PC-9 (cell line): ENCODE measurements around the gene PRDM16. TPM values are rescaled to one million over a fixed set of nuclear protein-coding genes. Genes with fewer than 3 reads are reported as not detected.

Experiments
- BruUV-seq: library from RNA; stranded (reverse); fragments of 400-500 nt; replicated peaks from 2 replicates; lab custom pipeline; 2021; lab: Mats Ljungman, UMichigan
- CTCF ChIA-PET: fragments of 300-600 bp; sonication (Branson Sonifier 250); formaldehyde crosslinking; loops from one replicate; lab custom pipeline; 2022; ENCODE audit warnings: antibody characterized with exemption; lab: Charles Lee
- POLR2A ChIA-PET: fragments of 300-600 bp; sonication (Branson Sonifier 250); formaldehyde crosslinking; loops from one replicate; lab custom pipeline; 2022; ENCODE audit warnings: antibody characterized with exemption; ENCODE audit not compliant: unreplicated experiment; lab: Charles Lee
- DNase-seq, 2 experiments: peaks; one replicate each; pipeline versions ENCODE4 v3.0.0 to v3.0.0-alpha.2; 2015 to 2022; ENCODE audit warnings: mixed read lengths in 1 of 2
- H2AFZ ChIP-seq: fragments of 200-600 bp; sonication (generic); 2 replicates; pipeline ENCODE4 v1.8.1; 2017; ENCODE audit warnings: antibody characterized with exemption
- H3F3A ChIP-seq: fragments of 200-600 bp; sonication (generic); 2 replicates; pipeline ENCODE4 v1.8.1; 2017; ENCODE audit warnings: antibody characterized with exemption, mild to moderate bottlenecking, low read depth; ENCODE audit not compliant: insufficient read depth
- H3K27ac ChIP-seq: fragments of 200-600 bp; sonication (generic); 2 replicates; pipeline ENCODE4 v1.6.1; 2016; ENCODE audit warnings: mixed run types
- H3K27me3 ChIP-seq: fragments of 200-600 bp; sonication (generic); 2 replicates; pipeline ENCODE4 v1.6.1; 2016; ENCODE audit warnings: low read depth, mixed run types; ENCODE audit not compliant: insufficient read depth
- H3K36me3 ChIP-seq: fragments of 200-600 bp; sonication (generic); 2 replicates; pipeline ENCODE4 v1.6.1; 2016; ENCODE audit warnings: low read depth, mixed run types
- H3K4me1 ChIP-seq: fragments of 200-600 bp; sonication (generic); replicated peaks from 2 replicates; pipeline ENCODE4 v1.6.1; 2016; ENCODE audit warnings: mixed run types; ENCODE audit not compliant: insufficient read depth
- H3K4me2 ChIP-seq: fragments of 200-600 bp; sonication (generic); 2 replicates; pipeline ENCODE4 v1.6.1; 2017; ENCODE audit warnings: mixed run types
- H3K4me3 ChIP-seq: fragments of 200-600 bp; sonication (generic); 2 replicates; pipeline ENCODE4 v1.6.1; 2016; ENCODE audit warnings: mixed run types
- H3K79me2 ChIP-seq: fragments of 200-600 bp; sonication (generic); 2 replicates; pipeline ENCODE4 v1.6.1; 2017; ENCODE audit warnings: low read depth, mixed run types
- H3K9me2 ChIP-seq: fragments of 200-600 bp; sonication (generic); 2 replicates; pipeline ENCODE4 v1.8.1; 2017; ENCODE audit warnings: mild to moderate bottlenecking; ENCODE audit not compliant: insufficient read depth
- H3K9me3 ChIP-seq: fragments of 200-600 bp; sonication (generic); 2 replicates; pipeline ENCODE4 v1.8.1; 2016; ENCODE audit warnings: low read depth; ENCODE audit not compliant: insufficient read depth
- H4K20me1 ChIP-seq: fragments of 200-600 bp; sonication (generic); 2 replicates; pipeline ENCODE4 v1.8.1; 2017; ENCODE audit not compliant: insufficient read depth
- CTCF ChIP-seq: fragments of 200-600 bp; sonication (generic); conservative IDR thresholded peaks from 2 replicates; pipeline ENCODE4 v1.6.1; 2017; ENCODE audit warnings: mixed run types, antibody characterized with exemption, mild to moderate bottlenecking, moderate library complexity
- EZH2 ChIP-seq: fragments of 200-600 bp; sonication (generic); IDR thresholded peaks from 2 replicates; pipeline ENCODE4 v1.8.0; 2017; ENCODE audit warnings: antibody characterized with exemption, low read depth
- intact Hi-C: fragments of 100-400 bp; cut with micrococcal nuclease; formaldehyde crosslinking; loops from one replicate; pipeline ENCODE4 v1.10.0; 2022; ENCODE audit not compliant: unreplicated experiment
- total RNA-seq: library from RNA; stranded (reverse); gene quantifications from 2 replicates; pipeline ENCODE4 v1.2.3, GENCODE V29; 2021

Gene PRDM16
- total RNA-seq, 1 experiment from 2014 or later: not detected

- H3K27ac ChIP-seq: no peak overlapping the region
- intact Hi-C loops: no loop called here
- H3F3A ChIP-seq: no peaks in the 10 kb centered on the region
- POLR2A ChIA-PET: no interaction called here
- H3K36me3 ChIP-seq: no peaks in the 10 kb centered on the region
- no peaks in the 10 kb centered on the region for H3K9me2 ChIP-seq
- H3K9me3 ChIP-seq: no peaks in the 10 kb centered on the region
- DNase-seq: no peak
- H3K79me2 ChIP-seq: no peaks in the 10 kb centered on the region
- CTCF ChIA-PET: no interaction called here
- 0 out of 2 replicates have a peak, but pooled peaks cover 3% of the 10 kb centered on the region for H4K20me1 ChIP-seq
- H3K27me3 ChIP-seq: peaks cover 49% of the 10 kb centered on the region
- H3K4me1 ChIP-seq: no peaks in the 10 kb centered on the region
- TF ChIP-seq EZH2 (no peak), CTCF (no peak)
- H3K4me2 ChIP-seq: no peak overlapping the region
- no peak overlapping the region for H2AFZ ChIP-seq
- no TSS peak for BruUV-seq
- H3K4me3 ChIP-seq: no peak overlapping the region
Observed at GRCh38 chr1:3073489-3074296, 4.7 kb downstream of the PRDM16 start.

- H3K4me1 ChIP-seq: no peaks in the 10 kb centered on the region
- no peaks in the 10 kb centered on the region for H3K79me2 ChIP-seq
- no peak overlapping the region for H2AFZ ChIP-seq
- 0 out of 2 replicates have a peak, but pooled peaks cover 3% of the 10 kb centered on the region for H4K20me1 ChIP-seq
- BruUV-seq: no TSS peak
- H3F3A ChIP-seq: no peaks in the 10 kb centered on the region
- H3K4me3 ChIP-seq: no peak overlapping the region
- H3K27me3 ChIP-seq: peaks cover 56% of the 10 kb centered on the region
- no peak overlapping the region for H3K27ac ChIP-seq
- TF ChIP-seq EZH2 (no peak), CTCF (no peak)
- intact Hi-C loops: no loop called here
- no peak overlapping the region for H3K4me2 ChIP-seq
- POLR2A ChIA-PET: no interaction called here
- H3K9me3 ChIP-seq: no peaks in the 10 kb centered on the region
- CTCF ChIA-PET: no interaction called here
- no peak for DNase-seq
- no peaks in the 10 kb centered on the region for H3K9me2 ChIP-seq
- no peaks in the 10 kb centered on the region for H3K36me3 ChIP-seq
Observed at GRCh38 chr1:3074297-3074741, 5.3 kb downstream of the PRDM16 start.

- DNase-seq: no peak
- H3K9me3 ChIP-seq: no peaks in the 10 kb centered on the region
- 0 out of 2 replicates have a peak, but pooled peaks cover 3% of the 10 kb centered on the region for H4K20me1 ChIP-seq
- no peaks in the 10 kb centered on the region for H3K9me2 ChIP-seq
- no peaks in the 10 kb centered on the region for H3F3A ChIP-seq
- CTCF ChIA-PET: no interaction called here
- POLR2A ChIA-PET: no interaction called here
- no TSS peak for BruUV-seq
- H3K4me3 ChIP-seq: no peak overlapping the region
- H3K4me2 ChIP-seq: no peak overlapping the region
- H3K4me1 ChIP-seq: no peaks in the 10 kb centered on the region
- intact Hi-C loops: no loop called here
- TF ChIP-seq EZH2 (no peak), CTCF (no peak)
- H3K27ac ChIP-seq: no peak overlapping the region
- no peak overlapping the region for H2AFZ ChIP-seq
- no peaks in the 10 kb centered on the region for H3K36me3 ChIP-seq
- peaks cover 60% of the 10 kb centered on the region for H3K27me3 ChIP-seq
- no peaks in the 10 kb centered on the region for H3K79me2 ChIP-seq
Observed at GRCh38 chr1:3074800-3075199, 5.8 kb downstream of the PRDM16 start.
